Stimulated activated CD8-positive, alpha-beta memory T cell treated with anti-CD3 and anti-CD28 coated beads, Interleukin-12 subunit alpha, Interleukin-12 subunit beta, amount 100 ng/mL, for 4 hours (primary cell): Measurements from ENCODE around the gene TICAM1.
A peak's percentile ranks its signal among the peaks of the same experiment; 100 is the strongest.
"Not testable (repeated sequence)": the region's sequence is repeated elsewhere in the genome, so short reads cannot be mapped to it uniquely, and the experiment has no call there.

Source experiments
- DNase-seq: peaks from one replicate; pipeline ENCODE4 v3.0.0-alpha.2; 2020; ENCODE audit warnings: low read depth

The TICAM1 gene

DNA sequence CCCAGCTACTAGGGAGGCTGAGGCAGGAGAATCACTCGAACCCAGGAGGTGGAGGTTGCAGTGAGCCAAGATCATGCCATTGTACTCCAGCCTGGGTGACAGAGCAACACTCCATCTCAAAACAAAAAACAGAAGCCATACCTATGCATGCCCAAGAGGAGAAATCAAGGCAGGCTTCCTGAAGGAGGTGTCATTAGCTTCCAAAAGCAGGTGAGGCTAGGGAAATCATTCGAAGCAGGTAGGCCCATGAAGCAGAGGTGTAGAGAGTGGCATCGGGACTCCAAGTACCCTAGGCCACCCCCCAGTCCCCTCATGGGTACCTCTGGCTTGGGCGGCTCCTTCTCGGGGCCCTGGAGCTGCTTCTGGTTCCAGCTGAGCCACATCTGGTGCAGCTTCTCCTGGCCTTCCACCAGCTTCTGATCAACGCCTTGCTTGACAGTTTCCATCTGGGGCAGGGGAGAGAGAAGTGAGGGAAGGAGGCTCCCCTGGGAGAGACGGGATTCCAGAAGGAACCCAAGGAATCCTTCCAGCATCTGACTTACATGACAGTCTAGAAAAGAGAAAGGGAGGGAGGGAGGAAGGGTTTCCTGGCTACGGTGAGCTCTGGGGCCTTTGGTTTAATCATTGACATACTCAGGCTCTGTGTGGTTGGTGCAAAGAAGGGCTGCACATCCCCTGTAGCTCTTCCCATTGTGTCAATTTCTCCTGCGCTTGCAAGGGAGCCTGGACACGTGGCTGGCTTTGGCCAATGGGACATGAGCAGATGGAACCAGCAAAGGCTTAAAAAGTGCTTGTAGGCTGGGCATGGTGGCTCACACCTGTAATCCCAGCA lies 13.1 kb upstream of the TICAM1 start:
- no peak for DNase-seq

DNA sequence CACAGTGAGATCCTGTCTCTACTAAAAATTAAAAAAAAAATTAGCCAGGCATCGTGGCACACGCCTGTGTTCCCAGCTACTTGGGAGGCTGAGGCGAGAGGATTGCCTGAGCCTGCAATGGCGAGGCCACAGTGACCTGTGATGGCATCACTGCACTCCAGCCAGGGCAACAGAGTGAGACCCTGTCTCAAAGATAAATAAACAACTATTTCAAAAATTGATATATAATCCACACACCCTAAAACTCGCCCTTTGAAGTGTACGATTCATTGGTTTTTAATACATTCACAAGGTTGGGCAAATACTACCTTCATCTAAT lies 12.1 kb upstream of the TICAM1 start:
- DNase-seq: no peak

DNA sequence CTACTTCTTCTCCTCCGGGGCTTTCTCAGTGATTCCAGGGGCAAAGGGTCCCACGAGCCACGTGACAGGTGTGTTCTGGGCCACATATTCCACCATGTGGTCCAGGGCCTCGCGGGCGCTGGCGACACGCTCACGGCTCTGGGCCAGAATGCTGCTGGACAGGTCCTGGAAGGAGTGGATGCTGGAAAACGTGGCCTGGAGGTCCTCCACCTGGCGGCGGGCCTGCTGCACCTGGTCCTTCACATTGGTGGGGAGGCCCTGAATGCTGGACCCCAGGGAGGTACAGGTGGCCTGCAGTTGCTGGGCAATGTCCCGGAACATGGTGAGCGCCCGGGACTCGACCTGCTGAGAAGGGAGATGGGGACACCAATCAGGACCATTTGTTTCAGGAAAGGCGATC lies 7.7 kb upstream of the TICAM1 start:
- DNase-seq: no peak

DNA sequence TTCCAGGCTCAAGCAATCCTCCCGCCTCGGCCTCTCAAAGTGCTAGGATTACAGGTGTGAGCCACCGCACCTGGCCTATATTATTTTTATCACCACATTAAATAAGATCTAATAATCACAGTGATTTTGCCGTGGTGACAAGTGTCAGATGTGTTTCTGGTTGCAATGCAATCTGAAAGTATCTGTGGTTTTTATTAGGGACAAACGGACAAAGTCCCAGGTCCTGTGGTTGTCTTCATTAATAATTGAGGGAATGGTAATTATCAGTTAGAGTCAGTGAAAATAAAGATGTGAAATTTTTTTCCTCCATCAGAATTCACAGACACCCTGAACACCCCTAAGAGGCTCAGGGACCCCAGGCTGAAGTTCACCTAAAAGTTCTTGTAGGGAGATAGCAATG lies 1.3 kb upstream of the TICAM1 start:
- no peak for DNase-seq

DNA sequence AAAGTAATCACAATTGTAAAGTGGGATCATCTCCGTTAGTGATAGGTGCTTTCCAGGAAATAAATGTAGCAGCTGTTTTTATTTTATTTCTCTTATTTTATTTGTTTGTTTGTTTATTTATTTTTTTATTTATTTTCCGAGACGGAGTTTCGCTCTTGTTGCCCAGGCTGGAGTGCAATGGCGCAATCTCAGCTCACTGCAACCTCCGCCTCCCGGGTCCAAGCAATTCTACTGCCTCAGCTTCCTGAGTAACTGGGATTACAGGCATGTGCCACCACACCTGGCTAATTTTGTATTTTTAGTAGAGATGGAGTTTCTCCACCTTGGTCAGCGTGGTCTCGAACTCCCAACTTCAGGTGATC lies 448 bp upstream of the TICAM1 start:
- not testable (repeated sequence) for DNase-seq

DNA sequence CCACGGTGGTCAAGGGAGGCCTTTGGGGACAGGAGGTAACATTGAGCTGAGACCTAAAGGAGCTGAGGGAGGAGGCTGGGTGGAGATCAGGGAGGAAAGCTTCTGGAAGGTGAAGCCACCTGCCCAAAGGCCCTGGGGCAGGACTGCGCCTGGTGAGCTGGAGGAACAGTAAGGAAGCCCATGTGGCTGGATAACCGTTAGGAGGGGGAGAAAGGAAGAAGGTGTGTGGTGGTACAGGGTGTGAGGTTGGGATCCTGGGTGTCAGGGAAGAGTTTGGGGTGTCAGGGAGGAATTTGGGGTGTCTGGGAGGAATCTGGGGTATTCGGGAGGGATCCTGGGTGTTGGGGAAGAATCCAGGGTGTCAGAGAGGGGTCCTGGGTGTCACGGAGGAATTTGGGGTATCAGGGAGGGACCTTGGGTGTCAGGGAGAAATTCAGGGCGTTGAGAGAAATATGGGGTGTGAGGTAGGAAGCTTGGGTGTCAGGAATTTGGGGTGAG lies 695 bp downstream of the TICAM1 start:
- no peak for DNase-seq

DNA sequence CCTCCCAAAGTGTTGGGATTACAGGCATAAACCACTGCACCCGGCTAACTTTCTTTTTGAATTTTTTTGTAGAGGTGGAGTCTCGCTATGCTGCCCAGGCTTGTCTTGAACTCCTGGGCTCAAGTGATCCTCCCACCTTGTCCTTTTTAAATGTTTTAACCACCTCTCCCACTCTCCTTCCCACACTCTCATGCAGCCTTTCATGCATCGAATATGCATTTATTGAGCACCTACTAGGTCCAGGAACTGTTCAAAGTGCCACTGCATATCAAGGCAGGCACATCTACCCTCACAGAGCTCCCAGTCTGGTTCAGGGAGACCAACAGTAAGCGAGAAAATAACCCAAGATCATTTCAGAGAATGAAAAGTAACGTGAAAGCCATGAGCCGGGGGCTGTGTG lies 1.2 kb downstream of the TICAM1 start:
- DNase-seq: no peak

DNA sequence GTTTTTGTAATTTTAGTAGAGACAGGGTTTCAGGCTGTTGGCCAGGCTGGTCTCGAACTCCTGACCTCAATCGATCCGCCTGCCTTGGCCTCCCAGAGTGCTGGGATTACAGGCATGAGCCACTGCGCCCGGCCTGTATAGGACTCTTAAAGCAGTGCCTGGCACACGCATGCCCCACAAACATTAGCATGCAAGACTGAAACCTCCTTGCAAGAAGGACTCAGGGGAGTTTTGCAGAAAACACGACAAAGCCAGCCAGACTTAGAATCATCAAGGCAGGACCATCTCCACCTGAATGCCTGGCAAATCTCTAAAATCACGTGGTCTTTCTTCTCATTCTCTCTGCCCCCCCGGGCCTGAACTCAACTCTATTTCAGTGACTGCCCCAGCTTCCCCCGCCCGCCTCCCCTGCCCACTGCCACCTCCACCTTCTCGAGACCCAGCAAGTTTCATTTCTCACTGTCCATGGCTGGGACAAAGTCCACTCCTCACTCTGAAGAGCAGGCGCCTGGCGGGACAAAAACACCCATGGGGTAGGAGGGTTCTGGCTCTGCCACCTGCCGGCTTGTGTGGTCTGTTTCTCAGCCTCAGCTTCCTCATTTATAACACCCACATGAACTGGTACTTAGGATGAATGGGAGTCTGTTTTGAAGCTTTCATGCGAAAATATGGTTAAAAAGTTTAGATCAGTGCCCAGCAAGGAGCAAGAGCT lies 2.4 kb downstream of the TICAM1 start:
- DNase-seq: no peak

DNA sequence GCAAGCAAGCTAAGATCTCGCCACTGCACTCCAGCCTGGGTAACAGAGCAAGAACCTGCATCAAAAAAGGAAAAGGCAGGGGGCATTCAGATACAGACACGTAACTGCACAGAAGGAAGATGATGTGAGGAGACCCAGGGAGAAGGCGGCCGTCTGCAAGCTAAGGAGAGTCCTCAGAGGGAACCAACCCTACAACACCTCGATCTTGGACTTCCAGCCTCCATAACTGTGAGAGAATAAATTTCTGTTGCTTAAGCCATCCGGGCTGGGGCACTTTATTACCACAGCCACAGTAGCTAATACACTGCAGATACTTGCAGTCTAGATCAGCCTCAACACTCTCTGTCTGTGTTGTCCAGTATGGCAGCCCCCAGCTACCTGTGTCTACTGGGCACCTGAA lies 7.9 kb downstream of the TICAM1 start:
- DNase-seq: no peak

DNA sequence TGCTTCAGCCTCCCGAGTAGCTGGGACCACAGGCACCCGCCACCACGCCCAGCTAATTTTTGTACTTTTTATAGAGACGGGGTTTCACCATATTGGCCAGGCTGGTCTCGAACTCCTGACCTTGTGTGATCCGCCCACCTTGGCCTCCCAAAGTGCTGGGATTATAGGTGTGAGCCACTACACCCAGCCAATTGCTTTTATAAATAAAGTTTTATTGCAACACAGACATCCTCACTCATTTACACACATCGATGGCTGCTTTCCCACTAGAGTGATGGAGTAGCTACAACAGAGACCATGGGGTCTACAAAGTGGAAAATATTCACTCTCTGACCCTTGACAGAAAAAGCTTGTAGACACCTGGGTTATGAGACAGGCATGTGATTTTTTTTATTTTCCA lies 9.2 kb downstream of the TICAM1 start:
- DNase-seq: not testable (repeated sequence)

DNA sequence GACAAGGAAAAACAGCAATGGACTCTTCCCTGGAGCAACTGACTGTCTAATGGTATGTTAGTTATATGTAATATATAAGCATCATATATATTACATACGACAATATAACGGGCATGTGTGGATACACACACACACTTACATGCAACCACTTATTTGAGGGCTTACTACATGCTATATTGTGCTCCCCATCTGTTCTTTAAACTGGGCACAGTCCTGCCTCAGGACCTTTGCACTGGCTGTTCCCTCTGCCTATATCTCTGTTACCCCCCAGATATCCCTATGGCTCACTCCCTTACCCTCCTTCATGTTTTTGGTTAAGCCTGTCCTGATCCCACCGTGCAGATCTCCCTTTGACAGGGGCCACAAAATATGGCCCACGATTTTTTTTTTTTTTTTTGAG lies 10.2 kb downstream of the TICAM1 start:
- no peak for DNase-seq

DNA sequence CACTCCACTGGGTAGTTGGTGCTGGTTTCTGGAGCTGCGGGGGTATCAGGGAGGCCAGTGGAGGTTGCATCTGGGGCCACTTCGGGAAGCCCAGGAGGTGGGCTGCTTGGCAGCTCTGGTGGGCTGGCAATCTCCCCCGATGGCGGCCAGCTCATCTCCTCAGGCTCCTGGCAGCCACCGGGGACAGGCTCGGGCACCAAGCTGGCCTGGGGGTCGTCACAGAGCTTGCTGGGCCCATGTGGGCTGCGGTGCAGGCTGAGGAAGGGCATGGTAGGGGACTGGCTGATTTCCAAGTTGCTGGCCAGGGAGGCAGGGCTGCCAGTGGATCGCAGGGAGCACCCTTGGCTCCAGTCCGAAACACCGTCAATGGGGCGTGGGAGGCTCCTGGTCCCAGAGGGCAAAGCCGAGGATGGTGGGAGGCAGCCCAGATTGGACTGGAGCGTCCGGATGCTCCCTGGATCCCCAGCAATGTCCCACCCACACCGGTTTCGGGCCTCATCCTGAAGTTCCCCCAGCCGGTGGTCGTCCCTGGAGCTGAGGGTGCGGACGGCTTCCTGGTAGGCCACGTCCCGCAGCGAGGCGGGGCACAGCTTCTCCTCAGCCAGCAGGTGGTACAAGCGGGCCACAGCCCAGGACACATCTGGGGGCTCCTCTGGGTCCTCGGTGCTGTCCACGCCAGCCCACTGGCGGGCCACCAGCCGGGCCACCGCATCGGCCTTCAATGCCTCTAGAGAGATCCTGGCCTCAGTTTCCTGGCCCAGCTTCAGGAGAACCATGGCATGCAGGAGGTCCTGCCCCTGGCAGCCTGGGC lies 13.8 kb downstream of the TICAM1 start:
- DNase-seq: no peak

DNA sequence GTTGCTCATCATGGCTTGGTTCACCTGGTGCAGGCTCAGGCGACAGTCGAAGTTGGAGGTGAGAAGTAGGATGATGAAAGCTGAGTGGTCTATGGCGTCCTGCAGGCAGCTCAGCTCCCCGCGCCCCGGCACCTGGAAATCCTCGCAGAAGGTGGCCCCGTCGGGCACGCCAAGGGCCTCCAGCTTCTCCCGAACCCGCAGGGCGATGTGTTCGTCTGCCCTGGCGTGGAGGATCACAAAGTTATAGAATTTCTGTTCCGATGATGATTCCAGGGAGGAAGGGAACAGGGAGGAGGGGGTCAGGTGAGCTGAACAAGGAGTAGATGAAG lies 14.6 kb downstream of the TICAM1 start:
- DNase-seq: no peak

DNA sequence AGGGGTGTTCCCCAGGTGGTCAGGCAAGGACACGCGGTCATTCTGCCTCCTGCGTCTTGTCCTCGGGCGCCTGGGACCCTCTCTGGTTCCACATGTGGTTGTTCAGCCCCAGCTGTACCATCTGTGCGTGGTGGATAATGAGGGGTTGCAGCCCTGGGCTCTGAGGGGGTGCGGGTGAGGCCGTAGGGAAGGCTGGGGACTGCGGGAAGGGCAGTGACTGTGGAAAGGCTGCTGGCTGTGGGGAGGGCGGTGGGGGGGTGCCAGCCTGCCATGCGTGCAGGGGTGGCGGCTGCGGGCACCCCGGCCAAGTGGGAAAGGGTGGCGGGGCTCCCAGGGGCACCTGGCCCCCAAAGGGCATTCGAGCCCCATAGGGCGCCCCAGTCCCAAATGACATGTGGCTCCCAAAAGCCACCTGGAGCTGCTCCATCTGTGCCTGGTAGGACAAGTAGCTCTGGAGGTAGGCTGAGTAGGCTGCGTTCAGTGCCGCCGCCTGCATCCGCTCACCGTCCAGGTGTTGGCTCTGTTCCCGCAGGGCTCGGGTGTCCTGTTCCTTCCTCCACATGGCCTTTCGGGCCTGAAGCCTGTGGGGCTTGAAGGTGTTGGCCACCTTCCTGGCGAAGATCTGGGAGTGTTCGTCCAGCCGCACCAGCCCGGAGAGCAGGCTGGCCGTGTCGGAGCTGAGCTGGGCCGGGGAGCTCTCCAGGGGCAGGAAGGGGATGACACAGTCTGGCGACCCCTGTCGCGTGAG lies 15.1 kb downstream of the TICAM1 start:
- DNase-seq: no peak

DNA sequence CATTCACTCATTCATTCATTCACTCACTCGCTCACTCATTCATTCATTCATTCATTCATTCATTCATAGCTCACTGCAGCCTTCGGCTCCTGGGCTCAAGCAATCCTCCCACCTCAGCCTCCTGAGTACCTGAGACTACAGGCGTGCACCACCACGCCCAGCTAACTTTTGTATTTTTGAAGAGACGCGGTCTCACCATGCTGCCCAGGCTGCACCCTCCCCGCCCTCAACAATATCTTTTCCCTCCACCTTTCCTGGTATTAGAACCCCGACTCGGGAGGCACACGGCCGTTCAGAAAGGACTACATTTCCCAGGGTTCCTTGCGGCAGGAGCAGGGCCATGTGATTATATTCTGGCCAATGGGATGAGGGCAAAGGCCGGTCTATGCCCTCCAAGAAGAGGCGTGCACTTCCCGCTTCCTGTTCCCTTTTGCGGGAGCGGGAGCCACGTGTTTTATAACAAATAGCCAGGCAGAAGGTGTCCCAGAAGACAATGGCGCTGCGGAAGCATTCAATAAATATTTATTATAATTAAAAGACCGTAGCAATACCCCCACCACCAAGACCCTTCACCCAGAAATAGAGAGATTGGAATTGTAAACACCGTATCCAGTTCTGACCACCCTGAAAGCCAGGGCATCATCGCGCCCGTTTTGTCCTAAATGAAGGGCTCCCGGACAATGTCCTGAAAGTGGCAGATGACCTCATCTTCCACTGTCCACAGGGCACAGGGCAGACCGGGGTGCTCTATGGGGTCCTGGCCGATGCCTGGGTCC lies 15.9 kb downstream of the TICAM1 start:
- peak; percentile 44 for DNase-seq

DNA sequence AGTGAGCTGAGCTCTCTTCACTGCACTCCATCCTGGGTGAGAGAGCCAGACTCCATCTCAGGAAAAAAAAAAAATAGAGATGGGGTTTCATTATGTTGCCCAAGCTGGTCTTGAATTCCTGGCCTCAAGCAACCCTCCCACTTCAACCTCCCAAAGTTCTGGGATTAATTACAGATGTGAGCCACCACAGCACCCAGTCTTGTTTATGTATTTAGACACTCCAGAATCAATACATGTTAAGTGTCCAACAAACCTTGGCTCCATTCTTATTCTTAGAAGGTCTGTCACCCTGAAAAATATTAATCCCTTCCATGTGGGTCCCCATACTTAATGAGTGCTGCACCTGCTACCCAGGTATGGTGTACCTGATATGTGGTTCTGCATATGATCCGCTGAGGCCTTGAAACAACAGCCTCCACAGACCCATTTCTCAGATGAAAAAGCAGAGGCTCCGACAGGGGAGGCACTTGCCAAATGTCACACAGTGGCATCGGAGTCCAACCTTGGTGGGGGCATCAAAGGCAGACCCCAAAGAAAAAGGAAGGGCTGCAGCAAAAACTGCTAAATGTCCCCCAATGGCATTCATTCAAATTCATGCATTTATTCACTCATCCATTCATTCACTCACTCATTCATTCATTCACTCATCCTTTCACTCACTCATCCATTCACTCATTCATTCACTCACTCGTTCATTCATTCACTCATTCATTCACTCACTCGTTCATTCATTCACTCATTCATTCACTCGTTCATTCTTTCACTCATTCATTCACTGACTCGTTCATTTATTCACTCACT lies 16.7 kb downstream of the TICAM1 start:
- DNase-seq: no peak

DNA sequence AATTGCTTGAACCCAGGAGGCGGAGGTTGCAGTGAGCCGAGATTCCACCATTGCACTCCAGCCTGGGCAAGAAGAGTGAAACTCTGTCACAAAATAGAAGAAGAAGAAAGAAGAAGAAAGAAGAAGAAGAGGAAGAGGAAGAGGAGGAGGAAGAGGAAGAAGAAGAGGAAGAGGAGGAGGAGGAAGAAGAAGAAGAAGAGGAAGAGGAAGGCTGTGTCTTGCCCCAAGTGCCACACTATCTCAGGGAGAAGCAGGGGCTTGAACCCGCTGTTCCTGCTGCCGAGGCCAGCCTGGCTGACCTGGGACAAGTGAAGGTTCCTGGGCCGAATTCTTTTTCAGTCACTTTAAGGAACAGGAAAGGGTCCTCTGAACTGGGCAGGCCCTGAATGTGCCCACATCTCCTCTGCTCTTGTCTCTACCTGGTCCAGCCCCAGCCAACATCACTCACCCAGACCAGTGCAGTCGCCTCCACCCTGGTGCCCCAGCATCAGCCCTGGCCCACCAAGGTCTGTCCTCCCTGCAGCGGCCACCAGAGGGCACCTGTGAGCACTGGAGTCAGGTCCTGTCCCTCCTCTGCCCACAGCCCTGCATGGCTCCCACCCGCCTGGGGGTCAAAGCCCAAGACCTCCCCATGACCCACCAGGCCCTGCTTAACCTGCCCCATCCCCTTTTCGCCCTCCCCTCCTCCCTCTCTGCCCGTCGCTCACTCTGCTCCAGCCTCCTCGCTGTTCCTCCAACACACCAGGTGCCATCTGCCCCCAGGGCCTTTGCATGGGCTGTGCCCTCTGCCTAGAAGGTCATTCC lies 20.0 kb downstream of the TICAM1 start:
- DNase-seq: peak; percentile 71

DNA sequence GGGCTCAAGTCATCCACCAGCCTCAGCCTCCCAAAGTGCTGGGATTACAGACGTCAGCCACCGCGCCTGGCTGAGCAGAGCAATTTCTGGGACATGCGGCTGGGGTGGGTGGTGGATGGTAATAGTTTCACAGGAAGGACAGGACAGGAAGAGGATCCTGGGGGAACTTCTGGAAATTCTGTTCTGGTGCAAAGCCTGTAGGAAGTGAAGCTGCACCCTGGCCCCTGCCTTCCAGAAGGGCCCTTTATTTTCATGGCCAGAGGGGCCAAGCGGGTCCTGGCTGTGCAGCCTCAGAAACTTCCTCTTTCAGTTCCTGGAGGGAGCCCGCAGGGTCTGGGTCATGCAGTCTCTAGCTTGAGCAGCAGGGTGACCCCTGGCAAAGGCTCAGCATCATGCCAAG lies 24.3 kb downstream of the TICAM1 start:
- DNase-seq: no peak

DNA sequence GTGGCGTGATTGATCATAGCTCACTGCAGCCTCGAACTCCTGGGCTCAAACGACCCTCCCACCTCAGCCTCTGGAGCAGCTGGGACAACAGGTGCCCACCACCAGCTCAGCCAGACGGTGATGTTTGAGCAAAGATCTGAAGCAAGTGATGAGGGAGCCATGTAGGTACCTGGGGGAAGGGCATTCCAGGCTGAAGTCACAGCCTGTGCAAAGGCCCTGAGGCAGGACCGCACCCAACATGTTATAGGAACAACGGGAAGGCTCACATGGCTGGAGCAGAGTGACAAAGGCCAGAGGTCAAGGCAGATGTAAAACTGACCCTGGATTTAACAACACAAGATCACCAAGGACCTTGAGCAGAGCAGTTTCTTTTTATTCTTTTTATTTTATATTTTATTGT lies 25.1 kb downstream of the TICAM1 start:
- DNase-seq: no peak

DNA sequence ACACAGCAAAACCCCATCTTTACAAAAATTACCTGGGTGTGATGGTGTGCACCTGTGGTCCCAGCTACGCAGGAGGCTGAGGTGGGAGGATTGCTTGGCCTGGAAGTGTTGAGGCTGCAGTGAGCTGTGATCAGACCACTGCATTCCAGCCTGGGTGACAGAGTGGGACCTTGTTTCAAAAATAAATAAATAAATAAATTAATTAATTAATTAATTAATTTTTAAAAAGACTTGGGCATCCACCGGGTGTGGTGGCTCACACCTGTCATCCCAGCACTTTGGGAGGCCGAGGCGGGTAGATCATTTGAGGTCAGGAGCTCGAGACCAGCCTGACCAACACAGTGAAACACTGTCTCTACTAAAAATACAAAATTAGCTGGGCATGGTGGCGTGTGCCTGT lies 26.4 kb downstream of the TICAM1 start:
- DNase-seq: not testable (repeated sequence)
